GM18502 (cell line): Measurements from ENCODE around the gene ATP6V0E1.
"Not testable (repeated sequence)": the region's sequence is repeated elsewhere in the genome, so short reads cannot be mapped to it uniquely, and the experiment has no call there.

Experiments
- ATAC-seq: cut with Tn5 transposase; IDR thresholded peaks from one replicate; pipeline ENCODE4 v1.9.1; 2021; ENCODE audit warnings: mild to moderate bottlenecking; ENCODE audit not compliant: unreplicated experiment, poor library complexity

ATP6V0E1 gene

GRCh38 chr5:173029499-173029921, 45.9 kb downstream of the ATP6V0E1 start:
- no peak for ATAC-seq

GRCh38 chr5:173032096-173032495, 48.5 kb downstream of the ATP6V0E1 start:
- ATAC-seq = not testable (repeated sequence)

DNA sequence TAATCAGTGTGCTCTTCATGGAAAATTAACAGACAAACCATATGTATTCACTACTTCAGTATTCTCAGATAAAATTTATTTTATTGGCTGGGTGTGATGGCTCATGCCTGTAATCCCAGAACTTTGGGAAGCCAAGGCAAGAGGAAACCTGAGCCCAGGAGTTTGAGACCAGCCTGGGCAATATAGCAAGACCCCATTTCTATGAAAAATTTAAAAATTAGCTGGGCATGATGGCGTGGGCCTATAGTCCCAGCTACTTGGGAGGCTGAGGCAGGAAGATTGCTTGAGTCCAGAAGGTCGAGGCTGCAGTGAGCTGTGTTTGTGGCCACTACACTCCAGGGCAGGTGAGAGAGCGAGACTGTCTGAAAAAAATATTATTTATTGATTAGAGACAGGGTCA, 49.2 kb downstream of the ATP6V0E1 start:
- ATAC-seq = no peak

DNA sequence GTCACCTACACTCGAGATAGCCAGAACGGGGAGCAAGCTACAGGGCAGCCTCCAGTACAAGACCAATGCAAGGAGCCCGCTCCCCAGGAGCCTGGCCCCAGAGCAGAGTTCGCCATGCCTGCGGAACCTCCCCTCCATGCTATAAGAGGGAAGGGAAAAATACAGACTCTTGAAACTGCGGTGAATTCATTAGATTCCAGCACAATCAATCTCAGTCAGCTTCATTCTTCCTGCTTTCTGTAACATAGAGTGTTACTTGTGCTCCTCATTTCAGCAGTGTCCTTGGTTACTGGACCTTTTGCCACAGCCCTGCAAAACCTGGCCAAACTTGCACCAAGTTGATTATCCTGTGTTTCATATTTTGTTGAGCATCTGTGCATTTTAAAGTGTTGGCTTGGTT, 50.4 kb downstream of the ATP6V0E1 start:
- ATAC-seq = no peak

DNA sequence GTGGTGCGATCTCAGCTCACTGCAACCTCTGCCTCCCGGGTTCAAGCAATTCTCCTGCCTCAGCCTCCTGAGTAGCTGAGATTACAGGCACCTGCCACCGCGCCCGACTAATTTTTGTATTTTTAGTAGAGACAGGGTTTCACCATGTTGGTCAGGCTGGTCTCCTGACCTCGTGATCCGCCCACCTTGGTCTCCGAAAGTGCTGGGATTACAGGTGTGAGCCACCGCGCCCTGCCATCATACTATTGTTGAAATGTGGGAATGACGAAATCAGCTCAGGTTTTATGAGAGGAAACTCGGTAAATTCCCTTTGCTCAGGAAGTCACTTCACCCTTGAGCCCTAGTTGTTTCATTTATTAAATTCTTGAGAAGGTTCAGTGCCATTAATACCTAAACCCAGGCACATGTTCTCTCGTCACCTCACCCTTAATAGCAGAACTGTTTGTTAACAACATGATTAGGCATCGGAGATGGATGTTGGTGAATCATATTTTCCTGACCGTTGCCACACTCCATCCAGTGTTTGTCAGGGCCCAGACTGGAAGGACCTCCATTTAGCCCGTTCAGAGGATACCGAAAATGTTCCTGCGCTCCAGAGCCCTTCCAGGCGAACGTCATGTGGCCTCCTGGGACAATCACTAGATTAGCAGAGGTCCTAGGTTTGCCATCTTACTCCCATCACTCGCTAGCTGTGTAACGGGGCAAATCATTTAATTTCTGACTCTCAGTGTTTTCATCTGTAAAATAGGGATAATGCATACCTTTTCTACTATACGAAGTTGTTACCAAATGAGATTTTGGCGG, 52.5 kb downstream of the ATP6V0E1 start:
- peak; percentile 52 for ATAC-seq

GRCh38 chr5:173039188-173039587, 55.6 kb downstream of the ATP6V0E1 start:
- ATAC-seq = no peak

- no peak for ATAC-seq
These were observed 56.4 kb downstream of the ATP6V0E1 start for GRCh38 chr5:173039964-173040363.

DNA sequence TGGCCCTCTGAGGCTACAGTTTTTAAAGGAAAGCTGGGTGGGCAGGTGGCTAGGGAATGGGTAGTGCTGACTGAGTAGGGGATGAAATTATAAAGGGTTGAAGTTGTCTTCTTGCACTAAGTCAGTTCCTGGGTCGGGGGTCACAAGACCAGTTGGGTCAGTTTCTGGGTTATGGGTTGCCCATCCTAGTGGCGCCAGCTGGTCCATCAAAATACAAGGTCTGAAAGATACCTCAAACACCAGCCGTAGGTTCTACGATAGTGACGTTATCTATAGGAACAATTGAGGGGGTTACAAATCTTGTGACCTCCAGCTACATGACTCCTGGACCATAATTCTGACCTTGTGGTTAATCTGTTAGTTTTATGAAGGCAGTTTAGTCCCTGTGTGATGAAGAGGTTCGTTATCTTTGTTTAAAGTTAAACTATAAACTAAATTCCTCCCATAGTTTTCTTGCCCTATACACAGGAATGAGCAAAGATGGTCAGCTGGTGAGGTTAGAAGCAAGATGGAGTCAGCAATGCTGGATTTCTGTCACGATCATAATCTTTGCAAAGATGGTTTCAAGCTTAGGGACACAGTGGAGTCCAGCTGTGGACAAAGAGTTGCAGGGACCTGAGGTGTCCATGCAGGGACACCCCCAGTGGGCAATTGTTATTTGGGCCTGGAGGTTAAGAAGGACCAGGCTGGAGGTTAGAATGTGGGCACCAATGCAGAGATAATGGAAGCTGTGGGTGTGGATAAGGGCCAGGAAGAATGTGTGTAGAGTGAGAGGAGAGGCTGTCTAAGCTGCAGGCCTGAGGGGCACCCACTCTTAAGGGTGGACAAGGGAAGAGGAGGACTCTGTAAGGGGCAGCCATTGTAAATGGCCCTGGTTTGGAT, 58.6 kb downstream of the ATP6V0E1 start:
- ATAC-seq = no peak

GRCh38 chr5:173042763-173043107, 59.2 kb downstream of the ATP6V0E1 start:
- ATAC-seq = no peak

- ATAC-seq = no peak
These were observed 61.9 kb downstream of the ATP6V0E1 start for GRCh38 chr5:173045474-173045873.

DNA sequence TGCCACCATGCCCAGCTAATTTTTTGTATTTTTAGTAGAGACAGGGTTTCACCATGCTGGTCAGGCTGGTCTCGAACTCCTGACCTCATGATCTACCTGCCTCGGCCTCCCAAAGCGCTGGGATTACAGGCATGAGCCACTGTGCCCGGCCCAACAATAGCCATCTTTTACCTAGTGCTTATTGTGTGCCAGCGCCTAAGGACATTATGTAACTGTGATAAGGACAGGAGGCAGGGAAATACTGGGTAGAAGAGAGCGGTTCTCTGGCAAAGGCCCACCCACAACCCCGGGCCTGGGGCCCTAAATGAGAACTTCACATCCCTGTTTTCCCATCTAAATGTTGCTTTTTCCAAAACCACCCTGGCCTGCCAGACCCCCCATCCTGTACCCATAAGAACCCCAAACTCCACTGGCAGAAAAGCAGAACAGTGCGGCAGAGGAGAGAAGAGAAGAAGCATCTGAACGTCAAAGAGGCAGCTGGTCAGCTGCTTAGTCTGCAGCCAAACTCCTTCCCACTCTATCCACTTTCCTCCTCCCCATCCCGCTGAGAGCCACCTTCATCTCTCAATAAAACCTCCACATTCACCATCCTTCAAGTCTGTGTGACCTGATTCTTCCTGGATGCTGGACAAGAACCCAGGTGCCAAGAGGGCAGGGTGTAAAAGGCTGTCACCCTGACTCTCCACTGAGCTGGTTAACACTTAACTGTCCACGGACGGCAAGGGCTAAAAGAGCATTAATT, 63.7 kb downstream of the ATP6V0E1 start:
- not testable (repeated sequence) for ATAC-seq

GRCh38 chr5:173047838-173048105, 64.2 kb downstream of the ATP6V0E1 start:
- ATAC-seq = no peak

DNA sequence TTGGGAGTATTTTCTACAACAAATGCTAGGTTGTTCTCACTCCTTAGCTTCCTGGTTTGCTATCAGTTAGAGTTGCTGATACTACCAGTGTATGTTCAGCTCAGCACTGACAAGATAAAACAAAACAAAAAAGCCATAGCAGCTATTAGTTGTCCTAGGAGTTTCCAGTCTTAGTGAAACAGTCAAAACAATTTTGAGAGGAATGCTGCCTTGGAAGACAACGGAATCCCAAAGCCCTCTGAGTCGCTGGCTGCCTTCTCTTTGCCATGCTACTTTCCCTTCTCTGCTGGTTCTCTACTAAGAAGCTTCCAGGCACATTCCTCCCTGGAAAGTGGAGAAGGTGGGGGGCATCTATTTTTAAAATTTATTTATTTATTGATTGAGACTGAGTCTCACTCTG, 67.2 kb downstream of the ATP6V0E1 start:
- ATAC-seq = no peak

DNA sequence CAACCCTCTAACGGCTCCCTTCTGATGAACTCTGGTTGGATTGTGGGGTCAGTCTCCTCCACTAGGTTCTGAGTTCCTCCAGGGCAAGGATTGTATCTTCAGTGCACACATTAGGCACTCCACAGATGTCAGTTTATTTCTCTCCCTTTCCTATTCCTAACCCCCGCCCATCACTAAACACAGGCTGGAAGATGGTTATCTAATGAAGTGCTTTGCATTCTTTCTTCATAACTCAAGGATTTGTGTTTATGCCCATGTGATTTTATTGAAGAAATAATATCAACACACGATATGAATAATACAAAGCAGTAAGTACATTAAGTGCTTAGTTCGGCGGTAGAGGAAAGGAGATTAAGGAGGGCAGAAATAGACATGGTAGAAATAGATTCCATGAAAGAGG, 68.2 kb downstream of the ATP6V0E1 start:
- no peak for ATAC-seq

DNA sequence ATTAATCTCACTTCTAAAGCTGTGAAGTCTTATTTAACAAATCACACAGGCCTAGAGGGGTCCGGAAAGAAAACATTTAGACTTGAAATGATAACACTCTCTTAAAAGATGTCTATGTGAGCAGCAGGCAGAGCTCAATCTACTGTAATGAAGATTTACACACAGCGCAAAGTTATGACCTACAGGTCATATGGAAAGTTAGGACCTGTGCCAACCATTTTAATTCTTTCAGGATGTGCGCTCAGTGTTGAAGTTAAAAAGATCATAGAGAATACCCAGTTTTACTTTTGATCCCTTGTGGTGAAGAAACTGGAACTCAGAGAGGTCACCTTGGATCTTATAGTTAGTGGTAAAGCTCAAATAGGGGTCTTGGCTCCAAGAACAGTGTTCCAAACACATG, 69.5 kb downstream of the ATP6V0E1 start:
- ATAC-seq = no peak

GRCh38 chr5:173055042-173055721, 71.6 kb downstream of the ATP6V0E1 start:
- ATAC-seq = no peak

GRCh38 chr5:173055722-173055982, 72.1 kb downstream of the ATP6V0E1 start:
- no peak for ATAC-seq

- ATAC-seq = peak; percentile 74
These were observed 72.6 kb downstream of the ATP6V0E1 start, which contains the start of gene CREBRF for GRCh38 chr5:173055983-173056782. Gene CREBRF (plus strand): TSS chr5:173056352. CDS start chr5:173080776, 24,424 bp downstream.

GRCh38 chr5:173056783-173057061, 73.2 kb downstream of the ATP6V0E1 start:
- ATAC-seq = peak; percentile 33
